Measurements from ENCODE around the gene ANO4.

DNA sequence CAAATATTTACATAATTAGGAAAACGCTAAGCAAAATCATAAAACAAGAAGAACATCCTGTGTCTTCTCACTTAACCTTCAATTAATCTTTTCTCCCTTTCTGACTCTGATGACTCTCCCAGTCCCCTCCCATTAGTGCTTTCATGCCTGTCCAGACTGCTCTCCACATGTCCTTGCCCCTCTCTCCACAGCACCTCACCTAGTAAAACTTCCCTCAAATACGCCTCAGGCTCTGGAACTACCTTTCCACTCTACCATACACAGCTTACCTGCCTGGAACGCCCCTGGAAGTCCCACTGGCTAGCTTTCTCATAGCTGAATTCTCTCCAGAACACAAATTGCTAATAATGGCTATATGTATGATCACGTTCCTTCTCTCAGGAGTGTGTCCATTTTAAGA, 370.7 kb downstream of the ANO4 start:
- TF ChIP-seq GLIS3 (CRISPR knock-in tag; IDR thresholded peaks at IDR 0.05), result no peak
- no peak for TF ChIP-seq ESRRG (CRISPR knock-in tag; IDR thresholded peaks at IDR 0.05)
- TF ChIP-seq RARB (CRISPR knock-in tag; IDR thresholded peaks at IDR 0.05), result no peak
- TF ChIP-seq ZFP3 (CRISPR knock-in tag; IDR thresholded peaks at IDR 0.05), result no peak
- TF ChIP-seq, protein P1, sequence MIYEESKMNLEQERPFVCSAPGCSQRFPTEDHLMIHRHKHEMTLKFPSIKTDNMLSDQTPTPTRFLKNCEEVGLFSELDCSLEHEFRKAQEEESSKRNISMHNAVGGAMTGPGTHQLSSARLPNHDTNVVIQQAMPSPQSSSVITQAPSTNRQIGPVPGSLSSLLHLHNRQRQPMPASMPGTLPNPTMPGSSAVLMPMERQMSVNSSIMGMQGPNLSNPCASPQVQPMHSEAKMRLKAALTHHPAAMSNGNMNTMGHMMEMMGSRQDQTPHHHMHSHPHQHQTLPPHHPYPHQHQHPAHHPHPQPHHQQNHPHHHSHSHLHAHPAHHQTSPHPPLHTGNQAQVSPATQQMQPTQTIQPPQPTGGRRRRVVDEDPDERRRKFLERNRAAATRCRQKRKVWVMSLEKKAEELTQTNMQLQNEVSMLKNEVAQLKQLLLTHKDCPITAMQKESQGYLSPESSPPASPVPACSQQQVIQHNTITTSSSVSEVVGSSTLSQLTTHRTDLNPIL (CRISPR knock-in tag; IDR thresholded peaks at IDR 0.05; ENCODE audit: low read depth), result no peak
- TF ChIP-seq PPARA (CRISPR knock-in tag; IDR thresholded peaks at IDR 0.05; ENCODE audit: borderline replicate concordance), result no peak
- TF ChIP-seq, protein P2, sequence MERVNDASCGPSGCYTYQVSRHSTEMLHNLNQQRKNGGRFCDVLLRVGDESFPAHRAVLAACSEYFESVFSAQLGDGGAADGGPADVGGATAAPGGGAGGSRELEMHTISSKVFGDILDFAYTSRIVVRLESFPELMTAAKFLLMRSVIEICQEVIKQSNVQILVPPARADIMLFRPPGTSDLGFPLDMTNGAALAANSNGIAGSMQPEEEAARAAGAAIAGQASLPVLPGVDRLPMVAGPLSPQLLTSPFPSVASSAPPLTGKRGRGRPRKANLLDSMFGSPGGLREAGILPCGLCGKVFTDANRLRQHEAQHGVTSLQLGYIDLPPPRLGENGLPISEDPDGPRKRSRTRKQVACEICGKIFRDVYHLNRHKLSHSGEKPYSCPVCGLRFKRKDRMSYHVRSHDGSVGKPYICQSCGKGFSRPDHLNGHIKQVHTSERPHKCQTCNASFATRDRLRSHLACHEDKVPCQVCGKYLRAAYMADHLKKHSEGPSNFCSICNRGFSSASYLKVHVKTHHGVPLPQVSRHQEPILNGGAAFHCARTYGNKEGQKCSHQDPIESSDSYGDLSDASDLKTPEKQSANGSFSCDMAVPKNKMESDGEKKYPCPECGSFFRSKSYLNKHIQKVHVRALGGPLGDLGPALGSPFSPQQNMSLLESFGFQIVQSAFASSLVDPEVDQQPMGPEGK (CRISPR knock-in tag; IDR thresholded peaks at IDR 0.05; ENCODE audit: borderline replicate concordance), result no peak
- TF ChIP-seq CSDC2 (CRISPR knock-in tag; IDR thresholded peaks at IDR 0.05), result no peak
- no peak for TF ChIP-seq ZNF70 (CRISPR knock-in tag; IDR thresholded peaks at IDR 0.05)
- TF ChIP-seq ARNTL (CRISPR knock-in tag; IDR thresholded peaks at IDR 0.05; ENCODE audit: borderline replicate concordance, low read depth), result no peak
- no peak for TF ChIP-seq ZFP30 (CRISPR knock-in tag; IDR thresholded peaks at IDR 0.05)
- TF ChIP-seq BACH2 (CRISPR knock-in tag; IDR thresholded peaks at IDR 0.05; ENCODE audit: borderline replicate concordance), result no peak
- no peak for TF ChIP-seq TOX (CRISPR knock-in tag; IDR thresholded peaks at IDR 0.05; ENCODE audit: borderline replicate concordance)
